Activated CD4-positive, alpha-beta T cell treated with anti-CD3 and anti-CD28 coated beads, Interleukin-2, Interleukin-6, amounts not matched to agents 100 ng/mL and 50 ng/mL, durations not matched to agents 16 hours and 8 hours (primary cell): Measurements from ENCODE around the gene LMBR1L.
A peak's percentile ranks its signal among the peaks of the same experiment; 100 is the strongest.
"Not testable (repeated sequence)": the region's sequence is repeated elsewhere in the genome, so short reads cannot be mapped to it uniquely, and the experiment has no call there.

Source experiments
- DNase-seq: peaks from one replicate; pipeline ENCODE4 v3.0.0-alpha.2; 2020

Gene LMBR1L

DNA sequence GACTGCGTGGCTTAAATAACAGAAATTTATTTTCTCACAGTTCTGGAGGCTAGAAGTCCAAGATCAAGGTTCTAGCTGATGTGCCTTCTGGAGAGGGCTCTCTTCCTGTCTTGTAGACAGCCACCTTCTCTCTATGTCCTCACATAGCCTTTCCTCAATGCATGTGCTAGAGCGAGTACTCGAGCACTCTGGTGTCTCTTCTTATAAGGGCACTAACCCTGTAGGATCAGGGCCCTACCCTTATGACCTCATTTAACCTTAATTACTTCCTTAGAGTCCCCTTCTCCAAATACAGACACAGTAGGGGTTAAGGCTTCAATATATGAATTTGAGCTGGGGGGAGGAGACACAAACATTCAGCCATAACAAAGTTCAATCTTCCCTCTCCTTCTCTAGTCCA is 26.2 kb downstream of the LMBR1L start:
- DNase-seq, result no peak

DNA sequence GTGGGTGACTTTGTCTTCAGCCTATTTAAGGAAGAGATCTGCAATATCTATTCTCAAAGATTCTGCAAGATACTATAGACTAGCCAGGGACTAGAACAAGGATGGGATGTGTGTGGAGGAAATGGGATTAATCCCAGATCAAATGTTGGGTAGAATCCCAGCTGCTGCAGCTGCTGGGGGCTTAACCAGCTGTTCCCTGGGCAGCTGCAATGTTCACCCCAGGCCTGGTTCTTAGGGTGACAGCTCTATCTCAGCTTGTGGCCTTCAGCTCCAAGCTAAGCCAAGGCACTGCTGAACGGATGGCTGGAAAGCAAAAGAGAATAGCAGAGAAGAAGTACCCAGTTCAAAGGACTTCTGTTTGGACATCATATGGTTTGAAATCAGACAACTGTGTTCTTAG is 30.9 kb downstream of the LMBR1L start:
- DNase-seq, result no peak

DNA sequence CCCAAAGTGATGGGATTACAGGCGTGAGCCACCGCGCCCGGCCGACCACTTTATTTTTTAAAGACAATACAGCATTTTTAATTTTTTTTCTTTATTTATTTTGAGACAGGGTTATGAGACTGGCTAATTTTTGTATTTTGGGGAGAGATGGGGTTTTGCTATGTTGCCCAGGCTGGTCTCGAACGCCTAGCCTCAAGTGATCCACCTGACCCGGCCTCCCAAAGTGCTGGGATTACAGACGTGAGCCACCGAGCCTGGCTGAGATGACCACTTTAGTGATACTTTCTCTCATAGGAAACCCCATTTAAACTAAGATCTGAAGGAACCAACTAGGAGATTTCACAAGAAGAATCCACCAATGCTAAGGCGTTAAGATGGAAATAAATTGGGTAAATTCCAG is 39.7 kb downstream of the LMBR1L start:
- DNase-seq, result no peak

DNA sequence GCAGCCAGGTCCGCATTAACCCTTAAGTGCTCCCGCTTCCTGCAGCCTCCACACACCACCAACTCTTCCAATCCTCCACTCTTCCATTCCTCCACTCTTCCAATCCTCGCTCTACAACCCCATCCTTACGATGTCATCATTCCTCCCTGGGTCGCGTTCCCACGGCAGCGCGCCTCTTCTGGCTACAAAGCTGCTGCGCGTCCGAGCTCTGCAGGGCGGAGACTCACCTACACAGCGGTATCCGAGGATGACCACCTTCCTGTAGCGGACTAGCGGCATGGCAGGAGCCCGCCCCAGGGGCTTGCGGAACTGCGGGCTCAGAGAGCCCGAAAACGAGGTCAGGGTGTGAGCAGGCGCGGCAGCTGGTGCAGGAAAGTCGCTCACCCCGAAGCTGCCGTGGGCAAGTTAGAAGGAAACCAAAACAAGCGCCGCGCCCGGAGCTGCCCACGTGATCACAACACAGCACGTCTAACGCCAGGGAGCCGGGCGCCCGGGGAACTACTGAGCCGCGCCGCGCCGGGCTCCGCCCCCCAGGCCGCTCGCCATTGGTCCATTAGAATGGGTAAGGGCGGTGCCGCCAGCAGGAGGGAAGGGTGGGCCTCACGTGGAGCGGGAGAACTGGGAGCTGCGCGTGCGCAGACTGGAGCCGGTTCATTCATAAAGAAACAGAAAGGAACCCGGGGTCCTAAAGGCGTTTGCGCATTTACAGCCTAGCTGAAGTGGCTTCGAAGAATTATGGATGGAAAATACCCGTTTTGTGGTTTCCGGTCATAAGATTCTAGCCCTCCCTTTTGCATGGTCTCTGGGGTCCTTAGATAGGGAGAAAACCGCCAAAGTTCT is 40.9 kb downstream of the LMBR1L start, which contains the start of gene RHEBL1:
RHEBL1 (minus strand) TSS at position 473 of the 840 bp plus-strand sequence; CDS start at position 279, 194 bp downstream.
- DNase-seq, result peak; percentile 100

DNA sequence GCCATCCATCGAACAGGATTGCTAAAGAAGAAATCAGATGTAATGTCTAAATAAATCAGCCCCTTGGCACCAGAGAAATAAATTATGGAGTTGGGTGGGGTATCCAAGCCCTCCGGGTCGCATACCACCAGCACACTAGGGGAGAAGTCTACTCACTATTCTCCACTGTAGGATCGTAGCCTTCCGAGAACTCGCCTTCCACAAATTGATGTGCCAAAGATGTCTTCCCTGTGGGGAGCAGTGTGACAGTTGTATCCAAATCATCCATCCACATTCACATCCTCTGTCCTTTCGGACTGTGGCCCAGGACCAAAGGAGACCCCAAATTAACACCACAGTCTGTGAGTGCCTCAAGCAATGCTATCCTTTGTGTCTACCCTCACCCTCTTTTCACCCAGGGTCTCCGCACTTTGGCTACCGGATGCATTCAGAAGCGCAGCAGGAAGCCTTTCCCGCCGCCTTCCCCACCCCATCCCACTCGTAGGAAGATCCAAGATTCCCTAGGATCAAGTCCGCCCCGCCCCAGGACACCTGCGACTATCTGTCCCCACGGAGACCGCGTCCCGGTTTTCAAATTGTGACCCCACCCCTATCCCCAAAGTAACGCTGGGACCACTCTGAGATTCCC is 41.7 kb downstream of the LMBR1L start:
- DNase-seq, result no peak

DNA sequence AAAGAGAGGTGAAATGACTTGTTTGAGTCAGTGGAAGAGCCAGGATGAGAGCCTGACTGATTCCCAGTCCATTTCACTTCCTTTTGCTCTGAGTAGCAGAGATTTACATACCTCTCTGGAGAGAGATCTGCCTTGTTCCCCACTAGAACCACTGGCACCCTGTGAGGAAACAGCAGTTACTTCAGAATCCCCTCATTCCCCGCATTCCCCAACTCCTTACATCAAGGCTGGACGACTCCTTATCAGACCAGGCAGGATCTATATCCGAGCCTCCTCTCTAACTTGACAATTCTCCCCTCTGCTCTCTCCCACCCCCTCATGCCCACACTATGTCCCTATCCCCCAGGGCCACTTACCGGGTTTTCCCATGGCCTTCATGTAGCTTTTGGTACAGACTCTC is 44.5 kb downstream of the LMBR1L start:
- no peak for DNase-seq

DNA sequence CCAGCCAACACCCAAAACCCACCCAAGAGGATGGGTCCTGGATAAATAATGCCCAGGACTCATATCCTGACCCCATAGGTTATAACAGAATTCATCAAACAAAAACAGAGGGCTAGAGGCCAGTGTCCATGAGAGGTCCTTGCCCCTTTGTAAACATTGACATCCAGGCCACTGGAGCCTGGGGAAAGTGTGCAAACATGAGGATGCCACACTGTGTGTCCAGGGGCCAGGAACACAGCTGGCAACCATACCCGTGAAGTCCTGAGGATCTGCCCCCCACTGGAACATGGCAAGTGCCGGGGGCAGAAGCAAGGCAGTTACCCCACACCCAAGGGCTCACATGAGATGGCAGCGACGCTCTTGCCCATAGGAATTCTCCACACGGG is 45.9 kb downstream of the LMBR1L start:
- no peak for DNase-seq

DNA sequence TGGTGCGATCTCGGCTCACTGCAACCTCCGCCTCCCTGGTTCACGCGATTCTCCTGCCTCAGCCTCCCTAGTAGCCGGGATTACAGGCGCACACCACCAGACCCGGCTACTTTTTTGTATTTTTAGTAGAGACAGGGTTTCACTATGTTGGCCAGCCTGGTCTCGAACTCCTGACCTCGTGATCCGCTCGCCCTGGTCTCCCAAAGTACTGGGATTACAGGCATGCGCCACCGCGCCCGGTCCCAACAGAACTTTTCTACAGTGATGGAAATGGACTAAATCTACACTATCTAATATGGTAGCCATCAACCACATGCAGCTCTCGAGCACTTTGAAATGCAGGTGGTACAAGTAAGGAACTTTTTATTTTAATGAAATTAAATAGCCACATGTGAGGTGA is 48.7 kb downstream of the LMBR1L start:
- not testable (repeated sequence) for DNase-seq

DNA sequence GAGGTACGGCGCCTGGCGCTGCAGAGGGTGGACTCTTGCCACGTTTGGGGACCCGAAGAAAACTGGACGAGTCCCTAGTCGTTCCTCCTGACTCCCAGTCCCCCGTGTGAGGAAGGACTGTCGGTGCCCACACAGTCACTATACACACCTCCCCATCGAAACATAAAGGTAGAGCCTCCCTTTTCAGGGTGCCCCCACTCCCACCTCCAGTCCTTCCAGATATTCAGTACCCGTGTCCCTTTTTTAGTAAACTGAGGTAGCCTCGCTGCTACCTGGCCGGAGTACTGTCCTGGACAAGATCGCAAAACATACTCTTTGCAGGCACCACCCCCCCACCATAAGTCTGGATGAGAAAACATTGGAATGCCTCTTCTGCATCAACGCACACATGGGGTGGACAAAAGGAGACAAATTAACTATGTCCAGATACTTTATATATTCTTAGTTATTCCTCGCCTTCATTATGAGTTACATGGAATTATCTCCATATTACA is 49.4 kb downstream of the LMBR1L start:
- no peak for DNase-seq

DNA sequence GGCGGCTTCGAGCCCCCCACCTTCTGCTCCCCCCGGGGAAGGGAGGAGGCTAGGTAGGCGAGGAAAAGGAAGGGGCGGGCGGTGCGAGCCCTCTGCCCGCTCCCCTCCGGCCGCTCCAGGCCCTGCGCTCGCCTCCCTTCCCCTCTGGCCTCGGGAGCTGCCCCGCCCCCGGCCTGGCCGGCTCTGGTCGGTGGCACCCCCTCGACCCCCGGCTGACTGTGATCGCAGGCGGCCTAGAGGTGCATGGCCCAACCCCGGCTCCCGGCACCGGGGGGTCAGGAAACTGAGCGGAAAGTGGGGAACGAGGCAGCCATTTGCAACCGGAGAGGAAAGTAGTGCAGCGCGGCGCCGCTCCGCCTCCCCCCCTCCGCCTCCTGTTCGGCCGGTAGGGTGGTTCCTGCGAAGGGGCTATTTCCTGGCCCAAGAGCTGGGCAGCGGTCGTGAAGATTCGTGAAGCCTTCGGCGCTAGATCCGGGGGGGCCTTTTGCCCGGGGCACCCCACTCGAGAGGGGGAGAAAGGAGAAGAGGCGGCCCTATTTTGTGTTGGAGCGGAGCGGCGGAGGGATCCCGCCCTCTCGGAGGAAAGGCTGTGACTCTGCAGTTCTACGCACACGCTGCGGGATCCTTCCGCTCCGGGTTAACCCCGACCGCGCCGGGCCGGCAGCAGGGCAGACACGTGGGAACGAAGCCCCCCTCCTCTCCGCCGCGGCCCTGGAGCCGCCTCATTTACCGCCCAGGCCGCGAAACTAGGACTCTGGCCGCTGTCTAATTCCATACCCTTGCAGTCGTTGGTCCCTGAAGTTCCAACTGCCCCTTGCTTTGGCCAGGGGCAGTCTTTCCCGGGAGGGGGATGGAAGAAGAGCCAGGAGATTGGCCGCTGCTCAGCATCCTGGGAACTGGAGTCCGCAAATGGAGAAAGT is 50.1 kb downstream of the LMBR1L start, which contains the start of gene KMT2D:
KMT2D (minus strand) TSS at position 558 of the 920 bp plus-strand sequence. CDS start 5,470 bp downstream, outside the sequence.
- DNase-seq, result peak; percentile 93

DNA sequence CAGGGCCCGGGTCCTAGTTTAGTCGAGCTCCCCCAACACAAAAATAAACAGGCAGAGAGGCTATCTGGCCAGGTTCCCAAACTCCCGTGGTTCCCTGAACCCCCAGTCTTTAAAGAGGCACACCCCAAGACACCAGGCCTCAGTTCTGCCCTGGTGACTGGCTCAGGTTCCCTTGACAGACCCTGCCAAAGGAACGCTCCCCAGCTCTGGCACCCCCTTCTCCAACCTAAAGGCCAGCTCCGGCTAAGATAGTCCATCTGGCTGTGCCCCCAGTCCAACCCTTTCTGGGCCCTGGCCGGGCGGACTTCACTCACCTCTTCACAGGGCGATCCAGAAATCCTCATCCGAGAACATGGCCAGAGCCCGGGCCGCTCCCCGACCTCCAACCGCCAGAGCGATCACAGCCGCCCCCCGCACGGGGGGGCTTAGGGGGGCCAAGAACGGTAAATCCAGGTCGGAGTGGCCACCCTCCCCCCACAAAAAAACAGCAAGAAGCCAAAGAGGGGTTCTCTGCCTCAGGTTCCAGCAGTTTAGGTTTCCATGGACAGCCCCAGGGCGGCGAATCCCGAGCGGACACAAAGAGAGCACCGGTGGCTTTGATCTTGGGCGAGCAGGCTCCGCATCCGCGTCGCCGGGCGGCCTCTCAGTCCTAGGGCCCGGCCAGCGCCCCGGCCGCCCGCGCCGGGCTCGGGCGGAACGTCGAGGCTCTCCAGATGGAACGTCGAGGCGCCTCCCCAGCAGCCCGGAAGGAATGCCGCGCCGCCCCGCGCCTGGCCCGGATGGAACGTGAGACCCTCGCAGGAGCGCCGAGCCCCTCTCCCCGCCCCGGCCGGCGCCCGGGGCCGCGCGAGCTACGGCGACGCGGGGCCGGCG is 51.1 kb downstream of the LMBR1L start:
- peak; percentile 37 for DNase-seq

DNA sequence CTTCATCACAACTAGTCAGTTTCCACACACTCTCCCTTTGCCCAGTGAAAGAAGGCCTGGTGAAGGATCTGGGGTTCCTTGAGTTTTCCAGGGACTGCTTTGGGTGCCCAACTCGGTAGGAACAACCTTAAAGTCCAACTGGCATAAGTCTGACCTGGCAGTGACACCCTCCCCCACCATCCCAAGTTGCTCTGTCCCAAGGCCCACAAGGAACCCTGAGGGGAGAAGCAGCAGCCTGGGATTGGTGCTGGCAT is 51.7 kb downstream of the LMBR1L start:
- DNase-seq, result no peak

DNA sequence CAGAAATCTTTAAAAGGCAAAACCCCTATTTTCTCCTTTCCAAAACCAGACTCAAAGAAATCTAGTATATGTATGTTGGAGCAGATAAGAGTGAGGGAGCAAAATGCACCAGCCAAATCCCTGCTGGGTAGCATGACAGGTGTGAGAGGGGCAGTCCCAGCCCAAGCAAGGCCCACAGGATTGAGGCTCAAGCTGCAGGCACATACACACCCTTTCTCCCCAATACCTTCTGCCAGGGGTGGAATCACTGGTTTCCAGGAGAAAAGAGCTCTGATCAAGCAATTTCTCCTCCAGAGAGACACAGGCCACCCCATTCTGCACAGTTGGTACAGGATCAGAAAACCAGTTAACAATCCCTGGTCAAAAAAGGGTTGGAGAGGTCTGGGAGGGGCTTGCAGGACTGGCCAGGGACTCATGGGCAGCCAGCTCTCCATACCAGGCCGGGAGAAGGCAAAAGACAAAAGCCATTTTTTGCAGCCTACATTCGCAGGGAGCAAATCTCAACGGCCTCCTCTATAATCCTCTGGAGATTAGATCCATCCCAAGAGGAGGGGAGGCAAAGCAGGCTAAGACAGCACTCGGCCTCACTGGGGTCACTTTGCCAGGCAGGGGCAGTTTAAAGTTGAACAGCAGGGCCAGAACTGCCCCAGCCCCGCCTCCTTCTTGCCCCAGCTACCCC is 52.1 kb downstream of the LMBR1L start:
- DNase-seq, result no peak

DNA sequence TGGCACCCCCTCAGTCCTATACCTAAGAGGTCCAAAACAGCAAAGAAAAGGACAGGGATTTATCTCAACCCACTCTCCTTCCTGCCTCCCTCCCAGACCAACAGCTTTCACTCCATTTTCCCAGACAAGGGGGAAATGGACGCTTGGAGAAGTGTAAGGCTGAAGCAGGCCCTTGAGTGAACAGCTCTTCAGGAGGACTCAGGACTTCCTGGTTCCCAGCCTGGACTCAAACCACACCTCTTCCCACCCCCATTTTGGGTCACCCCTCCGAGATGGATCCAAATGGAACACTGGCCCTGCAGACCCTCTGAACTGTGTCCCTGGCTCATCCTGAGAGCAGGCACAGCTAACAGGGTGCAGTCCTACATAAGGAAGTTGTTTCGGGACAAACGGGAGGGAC is 52.8 kb downstream of the LMBR1L start:
- DNase-seq, result no peak

DNA sequence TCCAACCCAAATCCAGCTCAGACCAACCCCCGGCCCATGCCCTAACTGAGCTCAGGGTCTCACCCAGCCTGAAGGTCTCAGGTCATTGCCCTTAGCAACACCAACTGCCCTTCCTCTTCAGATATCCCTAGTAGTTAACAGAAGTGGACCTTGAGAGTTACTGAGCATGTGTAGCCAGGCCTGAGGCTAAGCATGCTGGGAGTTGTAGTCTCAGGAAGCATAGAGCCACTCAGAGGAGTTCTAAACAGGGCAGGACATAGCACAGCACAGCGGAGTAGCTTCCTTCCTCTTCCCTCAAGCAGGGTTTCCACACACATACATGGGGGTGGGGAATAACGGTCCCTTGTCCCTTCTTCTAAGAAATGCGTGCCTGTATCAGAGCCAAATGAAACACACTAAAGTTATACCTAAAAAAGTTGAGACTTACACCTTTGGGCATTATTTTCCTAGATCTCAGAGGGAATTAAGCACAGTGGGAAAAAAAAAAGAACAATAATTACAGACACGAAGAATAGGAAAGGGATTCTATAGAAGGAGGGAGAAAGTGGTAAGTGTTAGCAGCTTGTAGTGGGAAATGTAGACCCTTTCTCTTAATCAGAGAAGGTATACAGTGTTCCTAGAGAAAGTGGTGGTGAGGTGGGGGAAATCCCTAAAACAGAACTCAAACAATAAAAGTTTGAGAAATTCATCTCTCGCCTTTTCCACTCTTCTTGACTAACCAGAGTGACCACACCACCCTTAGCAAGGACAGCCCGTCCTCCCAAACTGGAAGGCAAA is 54.5 kb downstream of the LMBR1L start:
- peak; percentile 83 for DNase-seq

DNA sequence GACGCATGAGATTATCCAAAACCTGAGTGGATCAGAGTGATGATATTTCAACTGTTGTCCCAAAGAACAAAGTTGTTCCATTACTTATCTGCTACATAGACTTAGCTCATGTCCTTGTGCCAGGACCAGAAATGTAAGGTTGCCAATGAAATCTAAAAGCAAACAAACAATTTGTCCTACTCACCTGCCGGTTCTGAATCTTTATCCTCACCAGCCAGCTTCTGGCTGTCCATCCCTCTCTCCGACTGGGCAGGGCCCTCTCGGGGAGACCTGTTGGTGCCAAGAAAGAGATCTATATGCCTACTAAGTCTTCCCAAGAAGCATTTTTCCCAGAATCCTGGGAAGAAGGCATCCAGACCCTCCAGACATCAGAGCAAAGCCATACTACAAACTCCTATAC is 55.6 kb downstream of the LMBR1L start:
- no peak for DNase-seq

DNA sequence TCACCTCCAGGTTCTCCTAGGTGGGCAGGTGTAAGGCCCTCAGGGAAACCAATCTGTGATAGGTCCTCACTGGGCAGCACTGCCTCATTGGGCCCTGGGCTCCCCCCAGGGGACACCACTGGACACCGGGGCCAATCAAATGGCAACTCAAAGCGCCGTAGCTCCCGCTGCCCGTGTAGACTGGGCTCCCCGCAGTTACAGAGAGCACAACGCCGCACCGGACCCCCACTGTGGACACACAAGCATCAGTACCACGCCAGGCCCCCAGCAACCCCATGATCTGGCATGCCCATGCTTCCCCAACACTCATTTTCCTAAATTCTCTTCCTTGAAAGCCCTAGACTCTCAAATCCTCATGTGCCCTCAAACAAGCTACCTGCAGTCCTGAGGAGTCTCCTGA is 56.1 kb downstream of the LMBR1L start:
- DNase-seq, result no peak

DNA sequence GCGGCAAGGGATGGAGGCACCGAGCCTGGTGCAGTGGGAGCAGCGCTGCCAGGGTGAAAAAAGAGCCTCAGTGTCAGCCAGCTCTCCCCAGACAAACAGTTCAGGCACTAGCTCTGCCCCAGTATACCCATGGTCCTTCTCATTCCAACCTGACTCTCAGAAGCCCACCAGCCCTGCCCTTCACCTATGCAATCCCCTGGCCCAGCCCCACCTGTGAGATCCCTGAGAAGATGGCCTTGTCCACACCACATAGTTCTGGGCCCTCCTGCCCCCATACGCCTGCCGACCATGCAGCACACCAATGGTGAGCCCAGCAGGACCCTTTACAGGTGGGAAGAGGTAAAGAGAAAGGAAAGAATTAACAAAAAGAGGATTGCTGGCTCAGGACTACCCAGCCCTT is 56.6 kb downstream of the LMBR1L start:
- no peak for DNase-seq

DNA sequence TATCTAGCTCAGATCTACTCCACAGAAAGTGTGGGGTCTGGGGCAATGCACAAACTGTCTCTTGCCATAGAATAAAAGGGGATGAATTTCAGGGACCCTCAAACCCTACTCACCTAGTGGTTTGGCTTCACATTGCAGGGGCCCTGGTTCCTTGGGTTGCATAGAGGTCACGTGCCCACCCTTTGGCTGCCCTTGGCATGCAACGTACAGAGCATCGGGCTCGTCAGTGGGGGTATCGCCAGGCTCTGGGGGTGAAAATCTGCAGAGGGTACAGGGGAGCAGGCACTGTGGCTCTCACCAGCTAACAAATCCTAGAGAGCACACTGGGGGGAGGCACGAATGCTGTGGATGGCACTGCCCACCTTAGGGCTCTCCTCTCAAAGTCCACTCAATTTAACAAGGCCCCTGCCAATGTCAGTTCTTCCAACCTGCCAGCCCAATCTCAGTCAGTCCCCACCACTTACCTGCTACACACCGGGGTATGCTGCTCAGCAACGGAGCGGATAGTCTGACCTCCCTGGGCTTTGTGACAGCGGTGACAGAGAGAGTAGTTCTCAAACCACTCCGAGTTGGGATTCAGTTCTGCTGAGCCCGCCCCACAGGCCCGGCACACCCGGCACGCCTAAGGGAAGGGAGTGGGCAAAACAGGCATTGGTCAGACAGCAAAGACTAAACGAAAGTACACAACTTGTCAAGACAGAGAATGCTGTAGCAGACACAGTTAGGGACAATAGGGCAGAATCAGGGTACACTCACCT is 58.0 kb downstream of the LMBR1L start:
- no peak for DNase-seq

DNA sequence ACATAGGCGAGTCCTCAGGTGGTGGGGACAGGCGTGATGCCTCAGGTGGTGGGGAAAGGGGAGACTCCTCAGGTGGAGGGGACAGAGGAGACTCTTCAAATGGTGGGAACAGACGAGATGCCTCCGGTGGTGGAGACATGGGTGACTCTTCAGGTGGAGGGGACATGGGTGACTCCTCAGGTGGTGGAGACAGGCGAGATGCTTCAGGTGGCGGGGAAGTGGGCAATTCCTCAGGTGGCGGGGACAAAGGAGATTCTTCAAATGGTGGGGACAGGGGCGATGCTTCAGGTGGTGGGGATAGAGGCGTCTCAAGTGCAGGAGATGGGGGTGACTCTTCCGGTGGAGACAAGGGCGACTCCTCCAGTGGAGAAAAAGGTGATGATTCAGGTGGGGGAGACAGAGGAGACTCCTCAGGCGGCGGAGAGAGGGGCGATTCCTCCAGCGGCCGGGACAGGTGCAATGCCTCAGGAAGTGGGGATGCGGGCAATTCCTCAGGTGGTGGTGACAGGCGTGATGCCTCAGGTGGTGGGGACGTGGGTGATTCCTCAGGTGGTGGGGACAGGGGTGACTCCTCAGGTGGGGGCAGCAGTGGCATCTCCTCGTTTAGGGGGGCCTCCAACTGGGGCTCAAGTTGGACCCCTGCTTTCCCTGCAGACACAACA is 58.7 kb downstream of the LMBR1L start:
- DNase-seq, result no peak
